GM23248 (cell line): Measurements from ENCODE around the gene ZNF804B. TPM values are rescaled to one million over a fixed set of nuclear protein-coding genes. Genes with fewer than 3 reads are reported as not detected.

ENCODE experiments used
- DNase-seq: peaks from one replicate; pipeline ENCODE4 v3.0.0-alpha.2; 2015
- H2AFZ ChIP-seq: fragments of 200-600 bp; sonication (generic); 2 replicates; pipeline ENCODE4 v1.6.1; 2016; ENCODE audit warnings: antibody characterized with exemption
- H3F3A ChIP-seq: fragments of 200-600 bp; sonication (generic); 2 replicates; pipeline ENCODE4 v1.6.1; 2016; ENCODE audit warnings: mild to moderate bottlenecking, antibody characterized with exemption, mixed run types; ENCODE audit not compliant: insufficient read depth
- H3K27ac ChIP-seq: fragments of 200-600 bp; sonication (generic); 2 replicates; pipeline ENCODE4 v1.5.1; 2016; ENCODE audit warnings: mild to moderate bottlenecking
- H3K27me3 ChIP-seq: fragments of 200-600 bp; sonication (generic); replicated peaks from 2 replicates; pipeline ENCODE4 v1.6.1; 2016; ENCODE audit warnings: mild to moderate bottlenecking; ENCODE audit not compliant: insufficient read depth
- H3K36me3 ChIP-seq: fragments of 200-600 bp; sonication (generic); 2 replicates; pipeline ENCODE4 v1.6.1; 2016; ENCODE audit warnings: low read depth, mild to moderate bottlenecking
- H3K4me1 ChIP-seq: fragments of 200-600 bp; sonication (generic); 2 replicates; pipeline ENCODE4 v1.6.1; 2016; ENCODE audit warnings: mild to moderate bottlenecking; ENCODE audit not compliant: insufficient read depth
- H3K4me2 ChIP-seq: fragments of 200-600 bp; sonication (generic); one replicate; pipeline ENCODE4 v1.6.1; 2016; ENCODE audit warnings: mild to moderate bottlenecking; ENCODE audit not compliant: unreplicated experiment
- H3K4me3 ChIP-seq: fragments of 200-600 bp; sonication (generic); 2 replicates; pipeline ENCODE4 v1.5.1; 2016; ENCODE audit warnings: mild to moderate bottlenecking
- H3K79me2 ChIP-seq: fragments of 200-600 bp; sonication (generic); 2 replicates; pipeline ENCODE4 v1.6.1; 2016; ENCODE audit warnings: mild to moderate bottlenecking; ENCODE audit not compliant: insufficient read depth
- H3K9ac ChIP-seq: fragments of 200-600 bp; sonication (generic); 2 replicates; pipeline ENCODE4 v1.6.1; 2016; ENCODE audit warnings: mild to moderate bottlenecking
- H3K9me2 ChIP-seq: fragments of 200-600 bp; sonication (generic); 2 replicates; pipeline ENCODE4 v1.6.1; 2016; ENCODE audit warnings: mixed run types, mild to moderate bottlenecking, moderate library complexity; ENCODE audit not compliant: insufficient read depth
- H3K9me3 ChIP-seq: fragments of 200-600 bp; sonication (generic); one replicate; pipeline ENCODE4 v1.6.1; 2017; ENCODE audit warnings: low read depth
- H4K20me1 ChIP-seq: fragments of 200-600 bp; sonication (generic); 2 replicates; pipeline ENCODE4 v1.6.0; 2016; ENCODE audit not compliant: insufficient read depth
- EZH2 ChIP-seq: fragments of 200-600 bp; sonication (generic); IDR thresholded peaks from 2 replicates; pipeline ENCODE4 v1.6.1; 2018; ENCODE audit warnings: antibody characterized with exemption, mild to moderate bottlenecking; ENCODE audit not compliant: insufficient read depth, poor library complexity, severe bottlenecking
- EZH2phosphoT487 ChIP-seq: fragments of 200-600 bp; sonication (generic); IDR thresholded peaks from 2 replicates; pipeline ENCODE4 v1.6.1; 2018; ENCODE audit warnings: antibody characterized with exemption, moderate library complexity, mild to moderate bottlenecking, low read depth; ENCODE audit not compliant: insufficient read depth
- WGBS, 2 experiments: methylation state at CpG; one replicate each; pipeline ENCODE4 v1.1.6; 2015 to 2017; ENCODE audit warnings: low lambda C conversion rate in 2 of 2, low coverage in 1 of 2; ENCODE audit errors: missing lambda C conversion rate in 2 of 2; 5-methylcytosine and 5-hydroxymethylcytosine counted together
- in situ Hi-C: fragments of 300-500 bp; cut with MboI; formaldehyde crosslinking; loops from 2 replicates; pipeline ENCODE4 v1.15.0; 2020
- polyA plus RNA-seq: library from polyadenylated mRNA; unstranded; fragments of >200 nt; fragmentation: Nextera tagmentation; extraction: Ambion mirVana; gene quantifications from 2 replicates; pipeline ENCODE4 v1.2.1, GENCODE V29; 2016
- total RNA-seq: library from RNA; depleted of rRNA; stranded (reverse); fragments of >200 nt; shearing (Covaris generic); gene quantifications from 2 replicates; pipeline ENCODE4 v1.2.3, GENCODE V29; 2014

Gene ZNF804B
- total and polyA plus RNA-seq, 2 experiments from 2014 or later, result not detected

DNA sequence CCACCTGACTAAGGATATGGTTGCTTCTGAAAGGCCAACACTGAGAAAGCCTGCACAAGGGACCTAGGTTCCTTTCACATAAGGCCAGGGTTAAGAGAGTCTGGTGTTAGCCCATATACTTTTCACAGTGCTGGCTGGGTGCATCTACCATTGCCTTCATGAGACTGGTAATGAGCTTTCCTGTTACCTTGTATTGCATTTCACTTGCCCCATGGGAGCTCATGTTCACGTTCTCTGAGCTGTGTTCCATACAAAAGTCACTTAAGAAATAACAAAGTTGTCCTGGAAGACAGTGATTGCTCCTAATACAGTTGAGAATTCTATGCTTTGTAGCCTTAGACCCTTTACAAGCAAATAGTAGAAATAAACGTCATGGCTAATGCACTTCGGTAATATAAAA lies 373.9 kb downstream of the ZNF804B start:
- in situ Hi-C loops, result no loop called here
- Histone ChIP-seq H3K27ac (no peak overlapping the region), H3K4me3 (no peak overlapping the region)

DNA sequence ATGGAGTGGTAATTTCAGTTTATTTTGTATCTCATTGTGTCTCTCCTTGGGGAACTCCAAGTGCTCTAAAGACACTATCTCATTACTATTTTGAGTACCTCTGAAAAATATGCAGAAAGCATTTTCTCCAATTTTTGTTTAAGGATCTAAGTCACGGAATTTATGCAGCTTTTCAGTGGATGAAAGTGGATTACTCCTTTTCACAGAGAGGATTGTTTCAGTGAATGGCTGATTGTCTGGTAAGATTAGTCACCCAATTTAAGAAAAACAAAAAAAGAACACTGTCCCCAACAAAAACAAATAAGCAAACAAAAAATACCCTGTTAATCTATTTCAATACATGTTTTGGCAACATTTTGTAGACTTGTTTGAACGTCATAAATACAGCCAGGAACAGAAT lies 374.3 kb downstream of the ZNF804B start:
- Histone ChIP-seq H3K4me2 (no peak overlapping the region), H2AFZ (no peak overlapping the region), H3K4me1 (no peaks in the 10 kb centered on the region), H4K20me1 (no peaks in the 10 kb centered on the region), H3F3A (no peaks in the 10 kb centered on the region), H3K27me3 (no peaks in the 10 kb centered on the region), H3K9me3 (no peaks in the 10 kb centered on the region), H3K9ac (no peak overlapping the region), H3K9me2 (no peaks in the 10 kb centered on the region), H3K36me3 (no peaks in the 10 kb centered on the region), H3K4me3 (no peak overlapping the region), H3K27ac (no peak overlapping the region), H3K79me2 (no peaks in the 10 kb centered on the region)
- 16 to 24% methylated on average over 2 of the region's 2 CpGs for WGBS, 2 experiments
- TF ChIP-seq EZH2phosphoT487 (no peak), EZH2 (no peak)
- in situ Hi-C loops, result no loop called here
- DNase-seq, result no peak

More for the DNA sequence above, 373.9 kb downstream of the ZNF804B start:
- H3K9me2 ChIP-seq, result no peaks in the 10 kb centered on the region
- DNase-seq, result no peak
- 26% methylated on average over 3 of the region's 3 CpGs for WGBS, 2 experiments
- H3K4me1 ChIP-seq, result no peaks in the 10 kb centered on the region
- H4K20me1 ChIP-seq, result no peaks in the 10 kb centered on the region
- H2AFZ ChIP-seq, result no peak overlapping the region
- H3K36me3 ChIP-seq, result no peaks in the 10 kb centered on the region
- H3K9ac ChIP-seq, result no peak overlapping the region
- TF ChIP-seq EZH2, result no peak
- TF ChIP-seq EZH2phosphoT487, result no peak
- no peaks in the 10 kb centered on the region for H3K27me3 ChIP-seq
- H3K4me2 ChIP-seq, result no peak overlapping the region
- H3K79me2 ChIP-seq, result no peaks in the 10 kb centered on the region
- H3K9me3 ChIP-seq, result no peaks in the 10 kb centered on the region
- no peaks in the 10 kb centered on the region for H3F3A ChIP-seq

DNA sequence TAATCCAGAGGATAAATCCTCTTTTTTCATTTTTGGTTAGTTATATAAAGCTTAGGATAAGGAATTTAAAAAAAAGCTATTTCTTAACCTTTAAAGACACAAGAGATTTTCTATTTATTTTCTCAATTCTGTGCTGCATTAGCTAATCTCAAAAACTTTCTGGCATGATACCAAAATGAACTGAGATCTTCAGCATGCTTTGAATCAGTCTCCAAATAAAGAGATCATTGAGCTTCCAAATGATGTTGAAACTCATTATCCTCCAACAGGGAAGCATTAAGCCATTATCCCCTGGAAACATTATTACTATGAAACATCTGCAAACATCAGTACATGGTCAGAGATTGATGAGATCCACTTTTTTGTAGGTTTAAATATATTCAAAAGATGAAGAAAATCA lies 386.3 kb downstream of the ZNF804B start:
- no peaks in the 10 kb centered on the region for H3K79me2 ChIP-seq
- no peak overlapping the region for H3K9ac ChIP-seq
- H2AFZ ChIP-seq, result no peak overlapping the region
- H3K9me3 ChIP-seq, result no peaks in the 10 kb centered on the region
- TF ChIP-seq EZH2, result no peak
- no peak for TF ChIP-seq EZH2phosphoT487
- H3K4me2 ChIP-seq, result no peak overlapping the region
- H3K9me2 ChIP-seq, result no peaks in the 10 kb centered on the region
- H3K27ac ChIP-seq, result no peak overlapping the region
- no peaks in the 10 kb centered on the region for H3K36me3 ChIP-seq
- H4K20me1 ChIP-seq, result no peaks in the 10 kb centered on the region
- H3K27me3 ChIP-seq, result no peaks in the 10 kb centered on the region
- DNase-seq, result no peak
- H3F3A ChIP-seq, result no peaks in the 10 kb centered on the region
- H3K4me1 ChIP-seq, result no peaks in the 10 kb centered on the region
- H3K4me3 ChIP-seq, result no peak overlapping the region
- in situ Hi-C loops, result no loop called here

DNA sequence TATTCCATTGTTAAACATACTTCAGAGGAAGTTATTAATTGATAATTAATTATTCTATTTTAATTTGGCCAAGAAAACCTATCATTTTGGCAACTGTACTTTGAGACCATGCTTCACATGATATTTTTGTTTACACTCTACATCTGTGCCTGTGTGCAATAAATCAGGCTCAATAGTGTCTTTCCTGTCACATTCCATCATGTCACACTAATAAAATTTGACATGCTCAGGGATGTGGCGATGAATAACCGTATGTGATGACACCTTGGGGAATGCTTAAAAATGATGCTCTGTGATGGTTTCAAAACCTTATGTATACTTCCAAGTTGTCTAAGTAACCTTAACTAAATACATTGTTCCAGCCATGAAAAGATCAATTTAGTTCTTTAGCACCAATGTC lies 400.6 kb downstream of the ZNF804B start:
- Histone ChIP-seq H3K4me3 (no peak overlapping the region), H3K36me3 (no peaks in the 10 kb centered on the region), H3K9ac (no peak overlapping the region), H3K27me3 (no peaks in the 10 kb centered on the region), H3K4me1 (no peaks in the 10 kb centered on the region), H2AFZ (no peak overlapping the region), H3K9me2 (no peaks in the 10 kb centered on the region), H3K9me3 (no peaks in the 10 kb centered on the region), H3K27ac (no peak overlapping the region), H3K79me2 (no peaks in the 10 kb centered on the region), H4K20me1 (no peaks in the 10 kb centered on the region), H3F3A (no peaks in the 10 kb centered on the region), H3K4me2 (no peak overlapping the region)
- 81 to 84% methylated on average over 2 of the region's 2 CpGs for WGBS, 2 experiments
- TF ChIP-seq EZH2phosphoT487, result no peak
- no peak for TF ChIP-seq EZH2
- in situ Hi-C loops, result no loop called here
- DNase-seq, result no peak

DNA sequence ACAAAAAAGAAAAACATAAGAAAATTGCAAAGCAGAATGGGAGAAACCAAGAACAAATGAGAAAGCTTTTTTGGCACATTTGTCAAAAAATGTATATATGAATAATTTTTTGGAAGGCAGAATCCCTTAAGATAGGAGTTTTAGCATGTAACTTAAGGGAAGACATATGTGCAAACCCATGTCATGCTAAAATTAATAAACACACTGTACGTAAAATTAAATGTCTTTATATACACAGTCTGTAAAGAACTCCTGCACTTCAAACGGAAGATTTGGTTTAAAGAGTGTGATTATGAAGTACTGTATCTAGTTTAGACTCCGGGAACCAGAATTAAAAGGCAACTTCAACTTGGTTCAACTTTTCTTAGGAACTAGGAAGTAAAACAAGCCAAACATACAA lies 405.9 kb downstream of the ZNF804B start:
- Histone ChIP-seq H3K4me3 (no peak overlapping the region), H2AFZ (no peak overlapping the region), H3K79me2 (no peaks in the 10 kb centered on the region), H3K36me3 (no peaks in the 10 kb centered on the region), H3K9me3 (no peaks in the 10 kb centered on the region), H3K4me1 (no peaks in the 10 kb centered on the region), H3K4me2 (no peak overlapping the region), H3K27me3 (no peaks in the 10 kb centered on the region), H3F3A (no peaks in the 10 kb centered on the region), H3K9ac (no peak overlapping the region), H3K27ac (no peak overlapping the region), H4K20me1 (no peaks in the 10 kb centered on the region), H3K9me2 (no peaks in the 10 kb centered on the region)
- TF ChIP-seq EZH2phosphoT487 (no peak), EZH2 (no peak)
- 25 to 29% methylated on average over 3 of the region's 3 CpGs for WGBS, 2 experiments
- DNase-seq, result no peak
- in situ Hi-C loops, result no loop called here
